ENCODE results near the gene CPNE1. TPM values are rescaled to one million over a fixed set of nuclear protein-coding genes. Genes with fewer than 3 reads are reported as not detected.

The CPNE1 gene
- total and polyA plus RNA-seq, 2 of the 8 experiments (the other 6 are each of a cell fraction or from before 2014, with no cell fraction given) = 294 to 346 TPM

DNA sequence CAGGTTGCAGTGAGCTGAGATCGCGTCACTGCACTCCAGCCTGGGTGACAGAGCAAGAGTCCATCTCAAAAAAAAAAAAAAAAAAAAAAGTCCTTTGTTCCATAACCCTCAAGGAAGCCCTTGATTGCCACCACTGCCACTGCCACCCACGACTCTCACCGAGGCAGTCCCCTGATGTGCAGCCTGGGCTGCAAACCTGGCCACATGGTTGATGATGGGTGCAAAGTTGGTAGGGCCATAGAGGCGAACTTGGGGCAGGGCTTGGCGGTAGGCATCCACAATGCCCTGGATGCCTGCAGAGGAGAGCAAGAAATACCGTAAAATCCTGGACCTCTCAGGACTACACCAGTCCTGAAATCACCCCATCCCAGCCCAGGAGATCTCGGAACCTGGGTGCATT, 37.6 kb downstream of the CPNE1 start (continued):
- TF ChIP-seq ASH2L (IDR thresholded peaks at IDR 0.05; ENCODE audit: low read length) = no peak
- TF ChIP-seq CHD1 (IDR thresholded peaks at IDR 0.05; ENCODE audit: low read depth, low read length) = no peak
- no peak for TF ChIP-seq GABPA (IDR thresholded peaks at IDR 0.05; ENCODE audit: borderline replicate concordance, insufficient read depth, low read length)
